HT-29 (cell line): ENCODE measurements around the gene TMEM81. TPM values are rescaled to one million over a fixed set of nuclear protein-coding genes. Genes with fewer than 3 reads are reported as not detected.
A peak's percentile ranks its signal among the peaks of the same experiment; 100 is the strongest.

Source experiments
- DNase-seq: peaks from one replicate; pipeline ENCODE4 v3.0.0-alpha.2; 2015; ENCODE audit warnings: low spot score
- total RNA-seq: library from RNA; depleted of rRNA; stranded (reverse); fragments of >200 nt; shearing (Covaris generic); gene quantifications from 2 replicates; pipeline ENCODE4 v1.2.3, GENCODE V29; 2014; rRNA removed

TMEM81 gene
- total RNA-seq, result 0.92 and 1.5 TPM in 2 replicates

- no peak for DNase-seq
Measured at GRCh38 chr1:205084360-205084759, at the start of gene TMEM81. Gene TMEM81, minus strand, starts transcription at chr1:205084460. Its CDS starts 140 bp downstream, at chr1:205084320.

GRCh38 chr1:205133287-205133686, 49.0 kb upstream of the TMEM81 start:
- no peak for DNase-seq

- no peak for DNase-seq
Measured at GRCh38 chr1:205129447-205130029, 45.3 kb upstream of the TMEM81 start.

- DNase-seq, result no peak
Measured at GRCh38 chr1:205128050-205128449, 43.8 kb upstream of the TMEM81 start.

- no peak for DNase-seq
Measured at GRCh38 chr1:205127646-205128045, 43.4 kb upstream of the TMEM81 start.

GRCh38 chr1:205124726-205125125, 40.5 kb upstream of the TMEM81 start:
- no peak for DNase-seq

GRCh38 chr1:205122489-205122882, 38.2 kb upstream of the TMEM81 start:
- no peak for DNase-seq

GRCh38 chr1:205121660-205122488, 37.6 kb upstream of the TMEM81 start, which contains the start of gene RBBP5:
Gene RBBP5, minus strand, starts transcription at chr1:205121978. Its CDS starts 105 bp downstream, at chr1:205121873.
- peak; percentile 94 for DNase-seq

- DNase-seq, result no peak
Measured at GRCh38 chr1:205118752-205119151, 34.5 kb upstream of the TMEM81 start.

GRCh38 chr1:205111354-205111753, 27.1 kb upstream of the TMEM81 start:
- no peak for DNase-seq

- no peak for DNase-seq
Measured at GRCh38 chr1:205109711-205110110, 25.5 kb upstream of the TMEM81 start.

GRCh38 chr1:205109269-205109668, 25.0 kb upstream of the TMEM81 start:
- no peak for DNase-seq

- no peak for DNase-seq
Measured at GRCh38 chr1:205108464-205108863, 24.2 kb upstream of the TMEM81 start.

- no peak for DNase-seq
Measured at GRCh38 chr1:205107327-205107726, 23.1 kb upstream of the TMEM81 start.

- no peak for DNase-seq
Measured at GRCh38 chr1:205102404-205102803, 18.1 kb upstream of the TMEM81 start.

- DNase-seq, result no peak
Measured at GRCh38 chr1:205098242-205098641, 14.0 kb upstream of the TMEM81 start.

GRCh38 chr1:205095422-205095821, 11.2 kb upstream of the TMEM81 start:
- no peak for DNase-seq

GRCh38 chr1:205091043-205091740, 6.9 kb upstream of the TMEM81 start:
- no peak for DNase-seq

GRCh38 chr1:205088341-205088740, 4.1 kb upstream of the TMEM81 start:
- DNase-seq, result no peak

GRCh38 chr1:205082431-205082830, 1.8 kb downstream of the TMEM81 start:
- DNase-seq, result no peak

- DNase-seq, result no peak
Measured at GRCh38 chr1:205077934-205078311, 6.3 kb downstream of the TMEM81 start.

- no peak for DNase-seq
Measured at GRCh38 chr1:205077158-205077933, 6.9 kb downstream of the TMEM81 start.
